Ectodermal cell (in vitro differentiated cells): ENCODE results near the gene TMC5.
"Not testable (repeated sequence)": the region's sequence is repeated elsewhere in the genome, so short reads cannot be mapped to it uniquely, and the experiment has no call there.

ENCODE experiments used
- H3K27ac ChIP-seq: 2 replicates; pipeline ENCODE4 v1.7.0; 2013; ENCODE audit warnings: mild to moderate bottlenecking, low read depth, low read length; ENCODE audit not compliant: insufficient read depth, poor library complexity, severe bottlenecking
- H3K27me3 ChIP-seq: 2 replicates; pipeline ENCODE4 v1.7.0; 2013; ENCODE audit warnings: mild to moderate bottlenecking, low read length; ENCODE audit not compliant: insufficient read depth, control insufficient read depth, poor library complexity, severe bottlenecking
- H3K36me3 ChIP-seq: one replicate; pipeline ENCODE4 v1.7.0; 2013; ENCODE audit warnings: low read length; ENCODE audit not compliant: control insufficient read depth, insufficient read depth
- H3K4me1 ChIP-seq: one replicate; pipeline ENCODE4 v1.7.0; 2013; ENCODE audit warnings: low read length; ENCODE audit not compliant: control insufficient read depth, insufficient read depth
- H3K4me3 ChIP-seq: 2 replicates; pipeline ENCODE4 v1.7.0; 2013; ENCODE audit warnings: low read depth, low read length, control low read depth; ENCODE audit not compliant: insufficient read depth
- H3K9me3 ChIP-seq: 2 replicates; pipeline ENCODE4 v1.7.0; 2013; ENCODE audit warnings: mild to moderate bottlenecking, low read length, moderate library complexity; ENCODE audit not compliant: control insufficient read depth
- WGBS, 2 experiments: methylation state at CpG; one replicate each; pipeline ENCODE4 v1.1.7; 2013; ENCODE audit warnings: missing lambda C conversion rate in 2 of 2; 5-methylcytosine and 5-hydroxymethylcytosine counted together

TMC5 gene

DNA sequence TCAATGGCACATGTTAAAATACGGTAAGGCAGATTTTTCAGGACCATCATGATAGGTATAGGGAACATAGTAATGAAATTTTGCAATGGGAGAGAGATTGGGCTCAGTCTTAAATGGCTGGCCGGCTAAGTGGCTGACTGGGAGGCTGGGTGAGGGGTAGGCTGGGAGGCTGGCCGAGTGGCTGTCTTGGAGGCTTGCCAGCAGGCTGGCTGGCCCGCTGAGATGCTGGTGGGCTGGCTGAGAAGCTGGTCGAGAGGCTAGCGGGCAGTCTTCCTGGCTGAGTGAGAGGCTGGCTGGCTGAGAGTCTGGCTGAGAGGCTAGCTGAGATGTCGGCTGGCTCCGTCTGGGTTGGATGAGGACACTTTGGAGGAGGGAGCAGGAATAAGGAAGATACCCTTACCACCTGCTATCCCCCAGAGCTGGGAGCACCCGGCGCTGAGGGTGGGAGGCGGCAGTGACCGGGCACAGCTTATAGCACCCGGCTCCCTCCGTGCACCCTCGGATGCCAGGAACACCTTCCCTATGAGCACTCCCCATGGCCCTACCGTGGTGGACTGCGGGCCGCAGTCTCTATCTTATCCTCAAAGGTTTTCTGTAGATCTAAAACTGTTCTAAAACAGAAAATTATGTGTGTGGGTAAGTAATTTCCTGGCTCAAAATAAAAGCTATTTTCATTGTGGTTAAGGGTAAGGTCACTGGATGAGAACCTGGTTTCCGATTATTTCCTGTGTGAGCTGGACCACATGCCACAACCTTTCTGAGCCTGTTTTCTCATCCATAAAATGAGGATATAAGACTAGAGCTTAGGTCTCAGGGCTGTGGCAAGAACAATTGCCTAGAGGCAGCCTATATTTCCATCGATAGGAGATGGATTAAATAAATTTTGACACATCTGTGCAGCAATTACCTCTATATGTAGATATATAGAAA lies 34.5 kb upstream of the TMC5 start:
- 79 to 82% methylated on average over 19 of the region's 20 CpGs for WGBS, 2 experiments
- Histone ChIP-seq H3K4me1 (no peaks in the 10 kb centered on the region), H3K9me3 (no peaks in the 10 kb centered on the region), H3K36me3 (no peaks in the 10 kb centered on the region), H3K4me3 (no peak overlapping the region), H3K27ac (no peak overlapping the region), H3K27me3 (no peaks in the 10 kb centered on the region)

DNA sequence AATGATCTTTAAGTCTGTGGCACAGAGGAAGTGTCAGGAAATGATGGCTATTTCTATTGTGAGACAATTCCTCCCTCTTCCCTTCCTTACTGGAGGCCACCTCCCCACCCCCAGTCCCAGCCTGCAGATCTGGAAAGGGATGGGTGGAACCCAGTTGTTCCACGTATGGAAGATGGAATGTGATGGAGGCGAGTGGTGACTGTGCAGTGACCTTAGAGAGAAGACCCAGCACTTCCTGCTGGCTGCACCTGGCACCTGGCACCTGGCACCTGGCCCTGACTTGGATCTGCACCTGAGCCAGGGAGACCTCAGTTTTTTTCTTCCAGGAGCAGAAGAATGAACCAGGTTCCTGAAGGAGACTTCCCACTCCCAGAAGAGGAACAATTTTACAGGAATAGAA lies 33.0 kb upstream of the TMC5 start:
- H3K4me1 ChIP-seq, result no peaks in the 10 kb centered on the region
- H3K36me3 ChIP-seq, result no peaks in the 10 kb centered on the region
- H3K9me3 ChIP-seq, result no peaks in the 10 kb centered on the region
- no peak overlapping the region for H3K27ac ChIP-seq
- no peaks in the 10 kb centered on the region for H3K27me3 ChIP-seq
- 85 to 90% methylated on average over 2 of the region's 2 CpGs for WGBS, 2 experiments
- no peak overlapping the region for H3K4me3 ChIP-seq

DNA sequence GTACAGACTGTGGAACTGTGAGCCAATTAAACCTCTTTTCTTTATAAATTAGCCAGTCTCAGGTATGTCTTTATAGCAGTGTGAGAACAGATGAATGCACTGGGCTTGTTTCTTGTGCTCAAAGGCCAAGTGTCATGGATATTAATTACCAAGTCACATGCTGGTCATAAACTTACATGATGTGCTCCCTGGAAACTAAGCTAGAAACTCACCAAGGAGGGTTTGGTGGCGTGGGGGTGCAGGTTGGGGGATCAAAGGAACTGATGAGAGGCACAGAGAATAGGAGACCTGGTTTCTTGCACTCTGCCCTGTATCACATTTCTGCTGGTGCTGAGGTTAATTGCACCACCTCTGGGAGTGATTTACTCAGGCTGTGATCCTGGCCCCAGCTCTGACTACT lies 31.2 kb upstream of the TMC5 start:
- H3K27ac ChIP-seq, result no peak overlapping the region
- H3K36me3 ChIP-seq, result no peaks in the 10 kb centered on the region
- WGBS, 2 experiments, result 74 to 95% methylated on average over 1 of the region's 1 CpG
- no peak overlapping the region for H3K4me3 ChIP-seq
- H3K4me1 ChIP-seq, result no peaks in the 10 kb centered on the region
- no peaks in the 10 kb centered on the region for H3K9me3 ChIP-seq
- no peaks in the 10 kb centered on the region for H3K27me3 ChIP-seq

DNA sequence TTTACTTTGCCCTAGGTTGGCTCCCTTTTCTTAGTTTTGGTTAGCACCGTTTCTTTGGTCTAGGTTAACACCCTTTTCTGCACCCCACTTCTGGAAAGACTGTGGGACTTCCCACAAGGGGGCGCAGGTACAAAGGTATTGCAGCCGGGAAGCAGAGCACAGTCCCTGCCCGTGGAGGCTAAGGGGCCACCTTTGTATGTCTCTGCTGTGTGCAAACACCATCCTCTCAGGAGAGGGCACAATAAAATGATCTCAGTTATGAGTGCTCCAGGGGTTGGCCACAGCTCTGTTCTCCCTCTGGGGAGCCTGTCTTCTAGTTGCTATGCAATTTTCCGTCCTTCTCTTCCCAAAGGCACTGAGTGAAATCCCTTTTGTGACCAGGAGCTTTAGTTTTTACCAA lies 28.4 kb upstream of the TMC5 start:
- Histone ChIP-seq H3K4me3 (no peak overlapping the region), H3K4me1 (peaks cover 13% of the 10 kb centered on the region), H3K9me3 (no peaks in the 10 kb centered on the region), H3K27ac (no peak overlapping the region), H3K27me3 (no peaks in the 10 kb centered on the region), H3K36me3 (no peaks in the 10 kb centered on the region)
- WGBS, 2 experiments, result 34 to 37% methylated on average over 5 of the region's 5 CpGs

DNA sequence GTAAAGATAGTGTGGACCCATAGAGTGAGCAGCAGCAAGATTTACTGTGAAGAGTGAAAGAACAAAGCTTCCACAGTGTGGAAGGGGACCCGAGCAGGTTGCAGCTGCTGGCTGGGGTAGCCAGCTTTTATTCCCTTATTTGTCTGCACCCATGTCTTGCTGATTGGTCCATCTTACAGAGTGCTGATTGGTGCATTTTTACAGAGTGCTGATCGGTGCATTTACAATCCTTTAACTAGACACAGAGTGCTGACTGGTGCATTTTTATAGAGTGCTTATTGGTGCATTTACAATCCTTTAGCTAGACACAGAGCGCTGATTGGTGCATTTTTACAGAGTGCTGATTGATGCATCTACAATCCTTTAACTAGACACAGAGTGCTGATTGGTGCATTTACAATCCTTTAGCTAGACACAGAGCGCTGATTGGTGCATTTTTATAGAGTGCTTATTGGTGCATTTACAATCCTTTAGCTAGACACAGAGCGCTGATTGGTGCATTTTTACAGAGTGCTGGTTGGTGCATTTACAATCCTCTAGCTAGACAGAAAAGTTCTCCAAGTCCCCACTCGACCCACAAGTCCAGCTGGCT lies 26.4 kb upstream of the TMC5 start:
- WGBS, 2 experiments, result 86 to 97% methylated on average over 6 of the region's 6 CpGs
- not testable (repeated sequence) for H3K27ac ChIP-seq, H3K4me3 ChIP-seq, H3K36me3 ChIP-seq, H3K27me3 ChIP-seq, H3K9me3 ChIP-seq
- H3K4me1 ChIP-seq, result peaks cover 19% of the 10 kb centered on the region

DNA sequence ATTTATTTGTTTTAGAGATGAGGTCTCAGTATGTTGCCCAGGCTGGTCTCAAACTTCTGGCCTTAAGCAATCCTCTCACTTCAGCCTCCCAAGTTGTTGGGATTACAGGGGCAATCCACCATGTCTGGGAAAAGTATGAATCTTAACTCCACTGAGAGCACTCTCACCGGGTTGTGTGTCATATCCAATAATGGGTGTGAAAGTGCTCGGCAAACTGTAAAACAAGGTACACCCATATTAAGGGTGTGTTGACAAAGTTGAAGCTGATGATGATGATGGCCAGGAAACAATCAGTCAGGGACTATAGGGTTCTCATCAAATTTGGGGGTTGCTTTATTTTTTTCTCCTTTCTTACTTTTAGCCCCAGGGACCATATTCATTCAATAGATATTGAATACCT lies 25.3 kb upstream of the TMC5 start:
- no peak overlapping the region for H3K4me3 ChIP-seq
- 91 to 93% methylated on average over 2 of the region's 2 CpGs for WGBS, 2 experiments

DNA sequence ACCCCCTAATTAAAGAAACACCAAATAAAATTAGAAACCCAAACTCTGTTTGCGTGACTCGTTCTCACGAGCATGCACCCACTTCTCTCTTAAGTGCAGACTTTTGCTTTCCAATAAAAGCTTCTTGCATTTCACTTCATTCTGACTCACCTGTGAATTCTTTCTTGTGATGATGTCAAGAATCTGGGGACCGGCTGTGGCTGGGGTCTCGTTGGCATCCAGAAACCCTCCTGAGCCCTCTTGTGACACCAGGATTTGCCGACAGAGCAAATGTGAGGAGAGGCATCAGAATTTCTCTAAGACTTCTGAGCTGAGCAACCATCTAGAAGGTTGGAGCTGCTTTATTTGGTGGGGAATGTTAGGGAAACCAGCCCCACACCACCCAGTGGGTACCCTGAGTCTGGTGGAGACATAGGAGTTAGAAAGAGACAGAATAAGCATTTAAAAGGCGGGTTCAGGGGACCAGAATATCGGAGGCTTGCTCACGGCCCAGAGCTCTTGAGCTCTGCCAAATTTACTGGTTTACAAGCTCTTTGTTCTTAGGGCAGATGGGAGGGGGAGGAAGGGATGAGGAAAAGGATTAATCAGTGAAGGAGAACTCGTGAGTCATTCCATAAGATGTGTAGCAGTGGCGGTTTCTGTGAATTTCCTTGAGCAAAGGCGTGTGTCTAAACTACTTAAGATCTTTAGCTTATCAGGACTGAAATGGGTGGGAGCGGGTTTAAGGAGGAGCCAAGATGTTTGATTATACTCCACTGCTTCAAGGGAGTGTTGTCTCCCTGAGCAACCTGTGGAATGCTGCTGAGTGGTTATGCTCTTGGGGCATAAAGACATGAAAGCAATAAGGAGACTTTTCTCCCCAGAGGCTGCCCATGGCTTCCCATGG lies 24.2 kb upstream of the TMC5 start:
- Histone ChIP-seq H3K36me3 (no peaks in the 10 kb centered on the region), H3K4me1 (peaks cover 19% of the 10 kb centered on the region), H3K9me3 (no peaks in the 10 kb centered on the region), H3K4me3 (peak overlapping the region; percentile 15), H3K27ac (peak overlapping the region; percentile 95), H3K27me3 (no peaks in the 10 kb centered on the region)
- 67 to 69% methylated on average over 13 of the region's 13 CpGs for WGBS, 2 experiments

More for the DNA sequence above, 25.3 kb upstream of the TMC5 start:
- H3K27me3 ChIP-seq, result no peaks in the 10 kb centered on the region
- H3K9me3 ChIP-seq, result no peaks in the 10 kb centered on the region
- peaks cover 19% of the 10 kb centered on the region for H3K4me1 ChIP-seq
- H3K27ac ChIP-seq, result no peak overlapping the region
- H3K36me3 ChIP-seq, result no peaks in the 10 kb centered on the region

DNA sequence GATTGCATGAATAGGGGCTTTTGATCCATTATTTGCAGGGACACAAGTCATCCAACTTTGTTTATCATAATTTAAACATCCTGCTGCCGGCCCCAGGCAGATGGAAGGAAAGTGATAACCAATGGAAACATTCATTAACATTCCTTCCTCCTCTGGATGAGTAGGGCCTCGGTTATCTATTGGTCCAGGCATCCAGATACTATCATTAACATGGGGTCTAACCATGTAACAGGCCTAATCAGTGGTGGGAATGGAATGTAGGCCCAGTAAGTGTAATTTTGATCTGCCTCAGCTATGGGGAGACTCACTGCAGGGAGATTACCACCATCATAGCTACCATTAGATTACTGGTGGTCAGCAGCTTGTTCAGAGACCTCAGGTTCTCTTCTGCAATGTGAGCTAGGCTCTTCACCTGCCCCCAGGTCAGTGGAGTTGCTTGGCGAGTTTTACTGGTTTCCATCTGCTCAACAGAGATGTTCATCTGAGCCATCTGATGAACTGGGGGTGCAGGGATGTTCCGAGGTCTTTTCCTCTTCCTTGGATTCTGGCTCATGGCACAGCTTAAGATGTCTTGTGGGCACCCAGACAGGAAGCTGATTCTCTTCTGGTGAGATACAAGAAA lies 21.9 kb upstream of the TMC5 start:
- not testable (repeated sequence) for H3K27me3 ChIP-seq, H3K27ac ChIP-seq, H3K36me3 ChIP-seq, H3K4me3 ChIP-seq, H3K9me3 ChIP-seq
- WGBS, 2 experiments, result 89 to 91% methylated on average over 4 of the region's 4 CpGs
- H3K4me1 ChIP-seq, result peaks cover 19% of the 10 kb centered on the region

DNA sequence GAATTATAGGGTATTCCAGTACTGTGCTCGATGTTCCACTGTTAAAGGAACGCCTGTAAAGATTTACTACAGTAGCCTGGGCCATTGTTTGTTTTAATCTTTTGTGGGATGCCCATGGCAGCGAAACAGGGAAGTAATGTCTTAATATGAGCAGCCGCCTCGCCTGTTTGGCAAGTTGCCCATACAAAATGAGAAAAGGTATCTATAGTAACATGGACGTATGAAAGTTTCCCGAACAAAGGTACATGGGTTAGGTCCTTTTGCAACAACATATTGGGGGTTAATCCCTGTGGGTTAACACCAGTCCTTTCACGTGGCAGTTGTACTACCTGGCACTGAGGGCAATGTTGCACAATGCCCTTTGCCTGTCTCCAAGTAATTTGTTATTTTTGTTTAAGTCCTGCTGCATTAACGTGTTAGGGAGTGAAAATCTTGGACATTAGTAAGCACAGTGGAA lies 21.1 kb upstream of the TMC5 start:
- Histone ChIP-seq H3K4me1 (peaks cover 19% of the 10 kb centered on the region), H3K4me3 (no peak overlapping the region), H3K27me3 (no peaks in the 10 kb centered on the region), H3K27ac (no peak overlapping the region), H3K9me3 (no peaks in the 10 kb centered on the region), H3K36me3 (no peaks in the 10 kb centered on the region)
- 92 to 96% methylated on average over 9 of the region's 9 CpGs for WGBS, 2 experiments
